Endodermal cell (in vitro differentiated cells): ENCODE measurements around the gene ANGPTL7. TPM values are rescaled to one million over a fixed set of nuclear protein-coding genes. Genes with fewer than 3 reads are reported as not detected.

Experiments
- DNase-seq: peaks from one replicate; pipeline ENCODE4 v3.0.0-alpha.2; 2017
- H3K27ac ChIP-seq: 2 replicates; pipeline ENCODE4 v1.5.1; 2013; ENCODE audit warnings: mild to moderate bottlenecking, low read depth, low read length, moderate library complexity
- H3K27me3 ChIP-seq: 2 replicates; pipeline ENCODE4 v1.6.1; 2013; ENCODE audit warnings: mild to moderate bottlenecking, low read length, moderate library complexity; ENCODE audit not compliant: insufficient read depth, control insufficient read depth, poor library complexity, severe bottlenecking
- H3K36me3 ChIP-seq: 2 replicates; pipeline ENCODE4 v1.7.0; 2013; ENCODE audit warnings: mild to moderate bottlenecking, low read length, moderate library complexity; ENCODE audit not compliant: control insufficient read depth, insufficient read depth
- H3K4me1 ChIP-seq: one replicate; pipeline ENCODE4 v1.7.0; 2013; ENCODE audit warnings: low read length; ENCODE audit not compliant: control insufficient read depth, insufficient read depth
- H3K4me3 ChIP-seq: 2 replicates; pipeline ENCODE4 v1.5.1; 2013; ENCODE audit warnings: mild to moderate bottlenecking, low read length, moderate library complexity
- H3K9ac ChIP-seq: 2 replicates; pipeline ENCODE4 v1.6.1; 2013; ENCODE audit warnings: mild to moderate bottlenecking, low read length, moderate library complexity; ENCODE audit not compliant: poor library complexity, severe bottlenecking; ENCODE audit errors: extremely low read depth
- H3K9me3 ChIP-seq: 2 replicates; pipeline ENCODE4 v1.6.1; 2013; ENCODE audit warnings: mild to moderate bottlenecking, low read length, moderate library complexity; ENCODE audit not compliant: control insufficient read depth
- H3K27ac Mint-ChIP-seq: 2 replicates; pipeline ENCODE4 v1.8.0; 2020; ENCODE audit warnings: mixed read lengths
- H3K27me3 Mint-ChIP-seq: 2 replicates; pipeline ENCODE4 v1.8.0; 2021; ENCODE audit warnings: mild to moderate bottlenecking, mixed read lengths; ENCODE audit not compliant: insufficient read depth
- H3K36me3 Mint-ChIP-seq: 2 replicates; pipeline ENCODE4 v1.8.0; 2020; ENCODE audit warnings: low read depth, mixed read lengths
- H3K4me1 Mint-ChIP-seq: 2 replicates; pipeline ENCODE4 v1.8.0; 2020; ENCODE audit warnings: mixed read lengths
- H3K4me3 Mint-ChIP-seq: 2 replicates; pipeline ENCODE4 v1.8.0; 2020; ENCODE audit warnings: mild to moderate bottlenecking, moderate library complexity, mixed read lengths
- H3K9me3 Mint-ChIP-seq: 2 replicates; pipeline ENCODE4 v1.8.0; 2020; ENCODE audit warnings: mild to moderate bottlenecking, mixed read lengths
- WGBS, 2 experiments: methylation state at CpG; one replicate each; pipeline versions ENCODE4 v1.1.5 to v1.1.7; 2013; ENCODE audit warnings: missing lambda C conversion rate in 2 of 2, mixed read lengths in 1 of 2; ENCODE audit not compliant: insufficient coverage in 1 of 2, insufficient read length in 1 of 2; 5-methylcytosine and 5-hydroxymethylcytosine counted together
- long read RNA-seq, 4 experiments: library from polyadenylated mRNA in 2 of 4; library from RNA in 1 of 4; library from capped mRNA in 1 of 4; stranded (forward) in 3 of 4; unstranded in 1 of 4; transcript quantifications; one replicate each; pipeline ENCODE4 v2.0.0, GENCODE V29; 2020 to 2021; ENCODE audit warnings: inconsistent platforms in 1 of 4
- polyA plus RNA-seq, 2 experiments: library from polyadenylated mRNA; stranded (reverse); fragments of 50-300 nt; gene quantifications; one replicate each; pipeline ENCODE4 v1.2.3, GENCODE V29; 2013
- total RNA-seq, 2 donors: library from RNA; stranded (reverse); fragmentation: NEBNext Ultra II Directional in 1 of 2; extraction: Animal tissue kit (Norgen Biotek cat#: 25700) in 1 of 2; gene quantifications; 2 replicates in 1 of 2; 3 replicates in 1 of 2; pipeline ENCODE4 v1.2.1, GENCODE V29; 2021
- TF ChIP-seq, protein P1 (sequence below): fragments of 200-600 bp; sonication (generic); conservative IDR thresholded peaks from 2 replicates; pipeline ENCODE4 v1.5.0; 2021; ENCODE audit warnings: antibody characterized with exemption, mild to moderate bottlenecking

ANGPTL7 gene, protein sequence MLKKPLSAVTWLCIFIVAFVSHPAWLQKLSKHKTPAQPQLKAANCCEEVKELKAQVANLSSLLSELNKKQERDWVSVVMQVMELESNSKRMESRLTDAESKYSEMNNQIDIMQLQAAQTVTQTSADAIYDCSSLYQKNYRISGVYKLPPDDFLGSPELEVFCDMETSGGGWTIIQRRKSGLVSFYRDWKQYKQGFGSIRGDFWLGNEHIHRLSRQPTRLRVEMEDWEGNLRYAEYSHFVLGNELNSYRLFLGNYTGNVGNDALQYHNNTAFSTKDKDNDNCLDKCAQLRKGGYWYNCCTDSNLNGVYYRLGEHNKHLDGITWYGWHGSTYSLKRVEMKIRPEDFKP
- total RNA-seq = not detected
- polyA plus RNA-seq (2013, experiment 1 of 2) = 0.14 TPM
- not detected for polyA plus RNA-seq (2013, experiment 2 of 2)
- long read RNA-seq, experiment 1 = 0 reads
- long read RNA-seq, experiment 2, partial matches to known transcripts = 0 of 1 reads
- long read RNA-seq, experiment 2, other reads (novel, unspliced or antisense) = 0 of 1 reads
- long read RNA-seq, experiment 3 = 0 reads
- long read RNA-seq, experiment 4 = 0 reads

DNA sequence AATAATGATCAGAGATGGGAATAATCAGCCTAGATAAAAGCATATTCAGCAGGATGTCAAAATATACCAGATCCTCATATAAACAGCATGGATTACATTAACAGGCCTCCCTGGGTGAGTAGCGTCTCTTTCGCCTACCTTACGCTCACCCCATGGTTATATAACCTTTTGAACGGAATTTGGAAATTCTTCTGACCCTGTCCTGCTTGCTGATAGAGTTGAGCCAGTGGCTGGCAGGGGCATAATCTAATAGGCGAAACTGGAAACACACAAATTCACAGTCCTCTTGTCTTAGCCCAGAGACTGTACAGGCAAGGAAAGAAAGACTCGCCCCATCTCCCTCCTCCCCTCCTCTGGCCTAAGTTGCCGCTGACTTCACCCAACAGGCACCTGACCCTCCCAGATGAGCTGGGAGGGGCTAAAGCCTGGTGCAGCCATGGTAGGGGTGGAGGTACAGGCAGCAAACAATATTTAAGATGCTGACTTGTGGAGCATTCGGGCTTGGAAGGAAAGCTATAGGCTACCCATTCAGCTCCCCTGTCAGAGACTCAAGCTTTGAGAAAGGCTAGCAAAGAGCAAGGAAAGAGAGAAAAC is at the start of gene ANGPTL7:
Gene ANGPTL7, plus strand, starts transcription at position 498 of the 594 bp plus-strand sequence. CDS start 225 bp downstream, outside the sequence.
- no peak for DNase-seq
- Histone ChIP-seq H3K9ac (no peak within 1 kb of the TSS), H3K4me1 (no peaks in the 10 kb centered on the region), H3K36me3 (peaks cover 66% of the 10 kb centered on the region), H3K9me3 (peaks cover 4% of the 10 kb centered on the region), H3K27me3 (no peaks in the 10 kb centered on the region), H3K4me3 (no peak within 1 kb of the TSS), H3K27ac (no peak within 1 kb of the TSS)
- TF ChIP-seq, protein P1, sequence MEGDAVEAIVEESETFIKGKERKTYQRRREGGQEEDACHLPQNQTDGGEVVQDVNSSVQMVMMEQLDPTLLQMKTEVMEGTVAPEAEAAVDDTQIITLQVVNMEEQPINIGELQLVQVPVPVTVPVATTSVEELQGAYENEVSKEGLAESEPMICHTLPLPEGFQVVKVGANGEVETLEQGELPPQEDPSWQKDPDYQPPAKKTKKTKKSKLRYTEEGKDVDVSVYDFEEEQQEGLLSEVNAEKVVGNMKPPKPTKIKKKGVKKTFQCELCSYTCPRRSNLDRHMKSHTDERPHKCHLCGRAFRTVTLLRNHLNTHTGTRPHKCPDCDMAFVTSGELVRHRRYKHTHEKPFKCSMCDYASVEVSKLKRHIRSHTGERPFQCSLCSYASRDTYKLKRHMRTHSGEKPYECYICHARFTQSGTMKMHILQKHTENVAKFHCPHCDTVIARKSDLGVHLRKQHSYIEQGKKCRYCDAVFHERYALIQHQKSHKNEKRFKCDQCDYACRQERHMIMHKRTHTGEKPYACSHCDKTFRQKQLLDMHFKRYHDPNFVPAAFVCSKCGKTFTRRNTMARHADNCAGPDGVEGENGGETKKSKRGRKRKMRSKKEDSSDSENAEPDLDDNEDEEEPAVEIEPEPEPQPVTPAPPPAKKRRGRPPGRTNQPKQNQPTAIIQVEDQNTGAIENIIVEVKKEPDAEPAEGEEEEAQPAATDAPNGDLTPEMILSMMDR = no peak
- Mint-ChIP-seq H3K27ac (no peak within 1 kb of the TSS), H3K9me3 (no peaks in the 10 kb centered on the region), H3K36me3 (peaks cover 38% of the 10 kb centered on the region), H3K4me3 (no peak within 1 kb of the TSS), H3K4me1 (no peaks in the 10 kb centered on the region), H3K27me3 (no peaks in the 10 kb centered on the region)
- 88 to 97% methylated on average over 4 to 8 of the region's 8 CpGs for WGBS, 2 experiments

DNA sequence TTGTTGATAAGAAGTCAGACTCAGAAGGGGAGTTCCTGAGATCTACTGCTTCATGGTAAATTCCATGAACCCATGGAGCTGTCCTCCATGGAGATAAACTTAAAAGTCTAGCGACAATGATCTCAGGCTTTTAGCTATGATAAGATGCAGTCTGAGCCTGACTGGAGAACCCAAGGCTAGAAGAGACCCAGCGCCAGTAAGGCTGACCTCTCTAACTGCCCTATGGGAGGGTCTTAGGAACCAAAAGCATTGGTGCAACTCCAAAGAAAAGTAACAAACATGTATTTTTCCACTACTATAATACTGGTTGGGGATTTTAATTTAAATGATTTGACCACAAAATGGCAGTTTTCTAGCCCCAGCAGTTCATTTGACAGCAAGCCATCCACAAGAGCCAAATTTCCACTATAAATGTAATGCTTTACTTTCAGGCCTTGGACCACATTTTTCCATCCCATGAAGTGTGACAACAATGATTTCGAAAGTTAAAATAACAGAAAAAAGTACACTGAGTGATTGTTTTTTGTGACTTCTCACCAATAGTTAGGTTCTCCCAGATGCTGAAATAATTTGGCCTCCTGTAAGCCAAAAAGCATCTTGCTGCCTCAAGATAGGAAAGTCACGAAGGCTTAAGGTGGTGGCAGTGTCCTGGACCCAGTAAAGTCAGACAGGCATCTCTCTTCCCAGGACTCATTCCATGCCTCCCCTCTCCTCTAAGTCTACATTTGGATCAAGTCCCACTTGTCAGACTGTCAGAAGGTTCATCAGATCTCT is 46.4 kb upstream of the ANGPTL7 start:
- Mint-ChIP-seq H3K36me3 (peaks cover 76% of the 10 kb centered on the region), H3K27me3 (no peaks in the 10 kb centered on the region)
- WGBS, 2 experiments = 93 to 100% methylated on average over 2 to 4 of the region's 4 CpGs

DNA sequence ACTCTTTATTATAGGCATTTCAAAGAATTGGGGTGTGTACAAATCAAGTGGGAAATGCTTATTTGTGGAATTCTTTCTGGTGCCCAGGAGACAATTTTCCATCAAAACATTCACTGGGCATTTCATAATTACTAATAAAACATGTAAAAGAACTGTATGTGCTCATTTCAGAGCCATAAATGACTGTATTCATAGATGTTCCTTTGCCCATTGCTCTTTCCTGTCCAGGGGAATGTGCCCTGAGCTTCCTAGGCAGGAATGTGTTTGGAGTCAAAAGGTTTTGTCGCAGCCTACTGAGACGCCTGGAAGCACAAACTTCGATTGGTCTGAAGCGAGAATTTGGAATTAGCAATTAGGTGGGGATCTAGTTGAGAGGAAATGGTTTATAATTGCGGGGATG is 45.8 kb upstream of the ANGPTL7 start:
- no peaks in the 10 kb centered on the region for H3K9me3 ChIP-seq
- TF ChIP-seq, protein P1 = no peak
- peaks cover 72% of the 10 kb centered on the region for H3K36me3 Mint-ChIP-seq
- no peaks in the 10 kb centered on the region for H3K9me3 Mint-ChIP-seq
- H3K4me1 Mint-ChIP-seq = no peaks in the 10 kb centered on the region
- H3K27ac Mint-ChIP-seq = no peak overlapping the region
- peaks cover 78% of the 10 kb centered on the region for H3K36me3 ChIP-seq
- H3K27me3 Mint-ChIP-seq = no peaks in the 10 kb centered on the region
- H3K27me3 ChIP-seq = no peaks in the 10 kb centered on the region
- no peak for DNase-seq
- H3K4me1 ChIP-seq = no peaks in the 10 kb centered on the region
- WGBS, 2 experiments = 80 to 97% methylated on average over 1 to 5 of the region's 5 CpGs
- H3K4me3 Mint-ChIP-seq = no peak overlapping the region
- no peak overlapping the region for H3K9ac ChIP-seq
- no peak overlapping the region for H3K4me3 ChIP-seq
- no peak overlapping the region for H3K27ac ChIP-seq

More for the DNA sequence above, 46.4 kb upstream of the ANGPTL7 start:
- Histone ChIP-seq H3K27me3 (no peaks in the 10 kb centered on the region), H3K9ac (no peak overlapping the region), H3K4me3 (no peak overlapping the region), H3K27ac (no peak overlapping the region), H3K4me1 (no peaks in the 10 kb centered on the region), H3K9me3 (no peaks in the 10 kb centered on the region), H3K36me3 (peaks cover 78% of the 10 kb centered on the region)
- Mint-ChIP-seq H3K27ac (no peak overlapping the region), H3K4me3 (no peak overlapping the region), H3K4me1 (no peaks in the 10 kb centered on the region), H3K9me3 (no peaks in the 10 kb centered on the region)
- TF ChIP-seq, protein P1 = no peak
- DNase-seq = no peak
